Heart right ventricle (tissue), 16 donors: ENCODE results near the gene RPS17. TPM values are rescaled to one million over a fixed set of nuclear protein-coding genes. Genes with fewer than 3 reads are reported as not detected.

Source experiments
- ATAC-seq, 8 donors: fragments of 200-7000 bp; cut with Tn5 transposase; one replicate each; pipeline ENCODE4 v1.9.1; 2020; ENCODE audit warnings: mild to moderate bottlenecking in 8 of 8, moderate library complexity in 8 of 8, moderate number of reproducible peaks in 1 of 8
- DNase-seq, 2 donors: peaks; one replicate each; pipeline ENCODE4 v3.0.0-alpha.2; 2020
- H3K27ac ChIP-seq, 10 donors: fragments of 200-600 bp; sonication (generic) in 2 of 10; one replicate each; pipeline versions ENCODE4 v1.5.0 to v1.8.0; 2020 to 2022; ENCODE audit warnings: mild to moderate bottlenecking in 3 of 10
- H3K27me3 ChIP-seq, 7 donors: fragments of 200-600 bp; one replicate each; pipeline ENCODE4 v1.8.0; 2021 to 2022; ENCODE audit warnings: mild to moderate bottlenecking in 2 of 7
- H3K36me3 ChIP-seq, 9 donors: fragments of 200-600 bp; sonication (generic) in 1 of 9; one replicate each; pipeline versions ENCODE4 v1.5.0 to v1.8.0; 2020 to 2022; ENCODE audit warnings: mild to moderate bottlenecking in 2 of 9
- H3K4me1 ChIP-seq, 9 donors: fragments of 200-600 bp; sonication (generic) in 1 of 9; one replicate each; pipeline versions ENCODE4 v1.5.0 to v1.8.0; 2020 to 2022; ENCODE audit warnings: mild to moderate bottlenecking in 4 of 9
- H3K4me3 ChIP-seq, 10 donors: fragments of 200-600 bp; sonication (generic) in 2 of 10; one replicate each; pipeline versions ENCODE4 v1.5.0 to v1.8.0; 2020 to 2022; ENCODE audit warnings: mild to moderate bottlenecking in 7 of 10, moderate library complexity in 2 of 10
- H3K9me3 ChIP-seq, 11 donors: fragments of 200-600 bp in 10 of 11; sonication (generic) in 2 of 11; one replicate each; pipeline versions ENCODE4 v1.5.0 to v1.8.0; 2013 to 2022; ENCODE audit warnings: mild to moderate bottlenecking in 2 of 11, control low read depth in 1 of 11, moderate library complexity in 1 of 11
- WGBS, 2 donors: extraction: QIAGEN DNeasy Blood & Tissue Kit; methylation state at CpG; one replicate each; pipeline ENCODE4 v1.1.7; 2013; ENCODE audit warnings: inconsistent platforms in 1 of 2; 5-methylcytosine and 5-hydroxymethylcytosine counted together
- intact Hi-C, 10 donors: fragments of 100-400 bp; cut with DNase I; formaldehyde crosslinking; loops; one replicate each; pipeline versions ENCODE4 v1.11.1 to v1.14.2; 2022
- polyA plus RNA-seq, 2 donors: library from polyadenylated mRNA; stranded (reverse); fragments of 200-250 nt; gene quantifications; one replicate each; pipeline ENCODE4 v1.2.3, GENCODE V29; 2013
- total RNA-seq, 10 donors: library from RNA; stranded (reverse); fragmentation: NEBNext Ultra II Directional in 3 of 10; extraction: Animal tissue kit (Norgen Biotek cat#: 25700) in 3 of 10; gene quantifications; one replicate each; pipeline versions ENCODE4 v1.2.1 to v1.2.4, GENCODE V29; 2021 to 2023
- TF ChIP-seq, protein P1 (sequence below), 9 donors: fragments of 200-600 bp; sonication (generic) in 2 of 9; IDR thresholded peaks; one replicate each; pipeline versions ENCODE4 v1.5.0 to v1.8.0; 2021 to 2022; ENCODE audit warnings: antibody characterized with exemption in 9 of 9, mild to moderate bottlenecking in 5 of 9, moderate library complexity in 1 of 9
- donor health status: Arrhythmogenic right ventricular cardiomyopathy.
- donor health status: ischemic (EF 13 %, LVEDD 7.1; RV severe dilation, severe dysfunction).
- donor health status: healthy with polysubstance abuse.
- donor health status: DM: no; HTN: yes; CAD: no.
- donor health status: DM: no; HTN: no; CAD: no.
- donor health status: ischemic (EF 25% LVEDD 6.9; RV normal size, moderate dysfunction).
- donor health status: ischemic (EF 25% LVEDD 5.7; RV mildly dilated, moderate dysfunction).
- donor health status: healthy.
- donor health status: DM: yes; HTN: yes; CAD: no.
- donor health status: Ischemic cardiomyopathy.
- donor health status: ischemic (EF 35%, LVEDD 5.7; RV mildly dilated, moderate dysfunction).
- donor health status: nonischemic (EF 11% LVEDD 7.7; RV severe dilation, severe dysfunction).
- donor health status: DM: yes; HTN: yes; CAD: no.
- donor health status: PGD.
- donor health status: ischemic (EF 29% LVEDD 5.4; RV normal size, mild dysfunction).
- donor health status: nonischemic (EF 23%, LVEDD 6.1; RV moderate dilation, normal function).

RPS17 gene
- total and polyA plus RNA-seq, 12 donors, result 675 to 3,888 (median 778) TPM

DNA sequence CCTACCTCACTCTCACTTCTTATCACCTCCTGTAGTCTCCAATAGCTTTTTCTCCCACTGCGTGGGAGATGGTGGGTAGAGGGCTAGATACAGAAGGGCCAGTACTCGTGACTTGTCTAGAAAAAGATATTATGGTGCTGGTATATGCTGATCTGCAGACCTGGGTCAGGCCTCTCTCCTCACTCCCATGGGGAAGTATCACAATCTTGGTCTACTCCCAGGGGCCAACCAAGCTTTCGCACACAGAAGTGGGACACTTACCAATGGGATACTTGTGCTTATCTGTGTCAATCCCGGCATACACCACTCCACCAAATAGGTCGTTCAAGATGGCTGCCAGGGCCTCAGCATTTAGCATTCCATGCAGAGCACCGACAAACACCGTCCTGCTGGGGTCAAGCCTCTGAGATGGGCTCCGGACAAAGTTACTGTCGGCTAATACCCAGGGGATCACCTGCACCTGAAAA, 9.0 kb upstream of the RPS17 start:
- intact Hi-C loops, result loop anchor here in 3 of 10 donors (5.0 to 10.0 kb wide), 3 partner anchors 188 to 466 kb away; partner anchors contain the start of gene C15orf40 (in 1 of the 3)
- Histone ChIP-seq H3K27ac (no peak overlapping the region), H3K4me1 (no peaks in the 10 kb centered on the region), H3K9me3 (no peaks in the 10 kb centered on the region), H3K27me3 (peaks cover 0 to 3% (median 0%) of the 10 kb centered on the region in 7 donors), H3K36me3 (no peaks in the 10 kb centered on the region), H3K4me3 (no peak overlapping the region)
- no peak for DNase-seq
- WGBS, 2 donors, result 88 to 89% methylated on average over 9 of the region's 9 CpGs
- ATAC-seq, result no peak
- TF ChIP-seq, protein P1, sequence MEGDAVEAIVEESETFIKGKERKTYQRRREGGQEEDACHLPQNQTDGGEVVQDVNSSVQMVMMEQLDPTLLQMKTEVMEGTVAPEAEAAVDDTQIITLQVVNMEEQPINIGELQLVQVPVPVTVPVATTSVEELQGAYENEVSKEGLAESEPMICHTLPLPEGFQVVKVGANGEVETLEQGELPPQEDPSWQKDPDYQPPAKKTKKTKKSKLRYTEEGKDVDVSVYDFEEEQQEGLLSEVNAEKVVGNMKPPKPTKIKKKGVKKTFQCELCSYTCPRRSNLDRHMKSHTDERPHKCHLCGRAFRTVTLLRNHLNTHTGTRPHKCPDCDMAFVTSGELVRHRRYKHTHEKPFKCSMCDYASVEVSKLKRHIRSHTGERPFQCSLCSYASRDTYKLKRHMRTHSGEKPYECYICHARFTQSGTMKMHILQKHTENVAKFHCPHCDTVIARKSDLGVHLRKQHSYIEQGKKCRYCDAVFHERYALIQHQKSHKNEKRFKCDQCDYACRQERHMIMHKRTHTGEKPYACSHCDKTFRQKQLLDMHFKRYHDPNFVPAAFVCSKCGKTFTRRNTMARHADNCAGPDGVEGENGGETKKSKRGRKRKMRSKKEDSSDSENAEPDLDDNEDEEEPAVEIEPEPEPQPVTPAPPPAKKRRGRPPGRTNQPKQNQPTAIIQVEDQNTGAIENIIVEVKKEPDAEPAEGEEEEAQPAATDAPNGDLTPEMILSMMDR (IDR thresholded peaks at IDR 0.05), result no peak

DNA sequence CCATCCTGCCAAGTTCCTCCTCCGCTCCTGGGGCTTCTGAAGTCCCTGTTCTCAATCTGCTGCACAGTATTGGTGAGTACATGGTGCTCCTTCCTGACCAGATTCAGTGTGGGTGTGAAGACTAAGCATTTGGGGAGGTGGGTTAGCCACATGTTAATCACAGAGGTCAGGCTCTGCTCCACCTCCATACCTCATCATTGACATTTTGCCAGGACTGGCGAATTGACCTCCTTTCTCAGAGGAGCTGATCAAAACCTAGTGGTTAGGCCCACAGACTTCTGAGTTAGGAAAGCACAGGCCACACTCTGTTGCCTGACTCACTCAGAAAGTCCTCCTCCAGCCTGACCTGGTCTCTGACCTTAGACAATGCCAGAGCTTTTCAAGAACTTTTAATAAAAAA, 8.4 kb upstream of the RPS17 start:
- Histone ChIP-seq H3K9me3 (no peaks in the 10 kb centered on the region), H3K27me3 (peaks cover 0 to 4% (median 0%) of the 10 kb centered on the region in 7 donors), H3K36me3 (no peaks in the 10 kb centered on the region), H3K4me1 (no peaks in the 10 kb centered on the region), H3K27ac (no peak overlapping the region), H3K4me3 (no peak overlapping the region)
- ATAC-seq, result no peak
- no peak for DNase-seq
- 87 to 93% methylated on average over 2 of the region's 2 CpGs for WGBS, 2 donors
- intact Hi-C loops, result loop anchor here in 3 of 10 donors (5.0 to 10.0 kb wide), 3 partner anchors 189 to 466 kb away; partner anchors contain the start of gene C15orf40 (in 1 of the 3)
- TF ChIP-seq, protein P1 (IDR thresholded peaks at IDR 0.05), result no peak

DNA sequence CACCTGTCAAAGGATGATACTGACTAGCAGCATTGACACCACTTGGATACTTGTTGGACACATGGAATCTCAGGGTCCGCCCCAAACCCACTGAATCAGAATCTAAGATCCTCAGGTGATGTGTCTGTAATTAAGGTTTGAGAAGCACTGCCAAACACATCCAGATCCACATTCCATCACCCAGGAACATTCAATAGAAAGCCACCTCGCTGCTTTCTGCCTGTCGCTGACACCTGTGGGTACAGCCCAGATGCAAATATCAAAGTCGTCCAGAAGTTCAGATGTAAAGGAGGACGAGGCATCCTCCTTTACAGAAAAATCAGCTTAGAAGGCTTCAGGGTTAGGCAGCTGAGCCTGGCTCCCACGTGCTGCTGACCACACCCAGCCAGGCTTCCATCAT, 5.2 kb upstream of the RPS17 start:
- peaks cover 0 to 4% (median 0%) of the 10 kb centered on the region in 7 donors for H3K27me3 ChIP-seq
- no peak for DNase-seq
- WGBS, 2 donors, result 73 to 75% methylated on average over 6 of the region's 6 CpGs
- H3K27ac ChIP-seq, result no peak overlapping the region
- no peaks in the 10 kb centered on the region for H3K36me3 ChIP-seq
- no peak overlapping the region for H3K4me3 ChIP-seq
- intact Hi-C loops, result loop anchor here in 3 of 10 donors (5.0 to 10.0 kb wide), 3 partner anchors 192 to 469 kb away; partner anchors contain the start of gene C15orf40 (in 1 of the 3)
- no peak for ATAC-seq
- no peaks in the 10 kb centered on the region for H3K9me3 ChIP-seq
- peaks cover 0 to 12% (median 5%) of the 10 kb centered on the region in 9 donors for H3K4me1 ChIP-seq
- TF ChIP-seq, protein P1 (IDR thresholded peaks at IDR 0.05), result no peak

DNA sequence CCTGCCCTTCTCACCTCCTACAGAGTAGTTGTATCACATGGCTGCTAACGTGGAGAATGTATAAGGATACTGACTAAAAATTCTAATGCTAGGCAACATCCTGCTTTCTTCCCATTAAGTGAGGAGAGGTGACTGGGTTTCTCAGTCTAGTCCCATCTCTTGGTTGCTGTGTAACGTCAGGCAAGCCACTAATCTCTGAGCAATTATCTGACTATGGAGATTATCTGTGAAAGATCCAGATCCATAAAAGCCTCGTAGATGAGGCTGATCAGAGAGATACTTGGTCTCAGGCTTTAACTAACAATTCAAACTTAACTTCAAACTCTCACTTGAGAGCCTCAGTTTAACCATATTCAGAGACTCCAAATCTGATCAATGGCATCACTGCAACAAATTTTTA, 4.7 kb upstream of the RPS17 start:
- no peak overlapping the region for H3K4me3 ChIP-seq
- intact Hi-C loops, result loop anchor here in 3 of 10 donors (5.0 to 10.0 kb wide), 3 partner anchors 192 to 470 kb away; partner anchors contain the start of gene C15orf40 (in 1 of the 3)
- ATAC-seq (no peak), DNase-seq (no peak)
- TF ChIP-seq, protein P1 (IDR thresholded peaks at IDR 0.05), result no peak
- peaks cover 0 to 4% (median 0%) of the 10 kb centered on the region in 7 donors for H3K27me3 ChIP-seq
- 46 to 48% methylated on average over 3 of the region's 3 CpGs for WGBS, 2 donors
- H3K9me3 ChIP-seq, result no peaks in the 10 kb centered on the region
- no peaks in the 10 kb centered on the region for H3K36me3 ChIP-seq
- H3K4me1 ChIP-seq, result peaks cover 0 to 12% (median 5%) of the 10 kb centered on the region in 9 donors
- no peak overlapping the region for H3K27ac ChIP-seq
